Endothelial cell of umbilical vein (primary cell): ENCODE data around the gene SLC9A9. TPM values are rescaled to one million over a fixed set of nuclear protein-coding genes. Genes with fewer than 3 reads are reported as not detected.

Experiments
- BruUV-seq: library from RNA; stranded (reverse); fragments of 400-500 nt; replicated peaks from 2 replicates; lab custom pipeline; 2021; lab: Mats Ljungman, UMichigan
- CTCF ChIA-PET: fragments of 300-600, 350-600 bp; sonication (Branson Sonifier 250); formaldehyde crosslinking; loops from one replicate; lab custom pipeline; 2021; ENCODE audit warnings: antibody characterized with exemption, inconsistent platforms; lab: Charles Lee
- POLR2A ChIA-PET: fragments of 300-600, 350-600 bp; sonication (Branson Sonifier 250); formaldehyde crosslinking; loops from one replicate; lab custom pipeline; 2021; ENCODE audit warnings: antibody characterized with exemption, inconsistent platforms; lab: Charles Lee
- DNase-seq: peaks from one replicate; pipeline ENCODE4 v3.0.0-alpha.2; 2011; ENCODE audit warnings: low read depth, low spot score
- FAIRE-seq: peaks from 2 replicates; lab custom pipeline; 2011; peaks lifted over from hg19 to GRCh38; lab: Jason Lieb, UNC
- H2AFZ ChIP-seq: 2 replicates; pipeline ENCODE4 v1.6.0; 2012; ENCODE audit warnings: low read depth, low read length, control low read depth, inconsistent platforms
- H3K27ac ChIP-seq: 2 replicates; pipeline ENCODE4 v1.5.1; 2011; ENCODE audit warnings: low read depth, mild to moderate bottlenecking, control low read depth, low read length, moderate library complexity; ENCODE audit not compliant: insufficient read depth
- H3K27me3 ChIP-seq, 2 experiments: 2 replicates each; pipeline versions ENCODE4 v1.6.0 to v1.6.1; 2011; ENCODE audit warnings: low read length in 2 of 2, mixed read lengths in 1 of 2; ENCODE audit not compliant: control insufficient read depth in 2 of 2, insufficient read depth in 2 of 2
- H3K36me3 ChIP-seq, 2 experiments: 2 replicates in 1 of 2; 3 replicates in 1 of 2; pipeline ENCODE4 v1.5.1; 2011; ENCODE audit warnings: low read length in 2 of 2, mild to moderate bottlenecking in 1 of 2, moderate library complexity in 1 of 2; ENCODE audit not compliant: control insufficient read depth in 2 of 2, insufficient read depth in 2 of 2; ENCODE audit errors: extremely low read depth in 1 of 2
- H3K4me1 ChIP-seq: 3 replicates; pipeline ENCODE4 v1.5.1; 2011; ENCODE audit warnings: mild to moderate bottlenecking, low read length; ENCODE audit not compliant: control insufficient read depth, insufficient read depth; ENCODE audit errors: extremely low read depth
- H3K4me2 ChIP-seq: 2 replicates; pipeline ENCODE4 v1.6.1; 2011; ENCODE audit warnings: low read length, control low read depth, mixed read lengths; ENCODE audit not compliant: insufficient read depth
- H3K4me3 ChIP-seq, 3 experiments: fragments of 200-600 bp in 1 of 3; sonication (generic), shearing (Covaris generic) in 1 of 3; replicated peaks in 1 of 3; 2 replicates each; pipeline ENCODE4 v1.5.1; 2011 to 2016; ENCODE audit warnings: control low read depth in 3 of 3, low read length in 3 of 3, mild to moderate bottlenecking in 2 of 3, inconsistent platforms in 1 of 3, low read depth in 1 of 3, moderate library complexity in 1 of 3; ENCODE audit not compliant: insufficient read depth in 1 of 3
- H3K79me2 ChIP-seq: 2 replicates; pipeline ENCODE4 v1.6.0; 2012; ENCODE audit warnings: low read length, inconsistent platforms; ENCODE audit not compliant: control insufficient read depth, insufficient read depth
- H3K9ac ChIP-seq: replicated peaks from 2 replicates; pipeline ENCODE3; 2011; ENCODE audit warnings: low read length, control low read depth; ENCODE audit not compliant: insufficient read depth; ENCODE audit errors: extremely low read depth
- H3K9me1 ChIP-seq: replicated peaks from 3 replicates; pipeline ENCODE4 v1.6.0; 2011; ENCODE audit warnings: mild to moderate bottlenecking, low read length; ENCODE audit not compliant: control insufficient read depth, insufficient read depth; ENCODE audit errors: extremely low read depth
- H3K9me3 ChIP-seq: replicated peaks from 2 replicates; pipeline ENCODE4 v1.5.1; 2012; ENCODE audit warnings: low read length, inconsistent platforms; ENCODE audit not compliant: control insufficient read depth, insufficient read depth
- H4K20me1 ChIP-seq: replicated peaks from 2 replicates; pipeline ENCODE3; 2011; ENCODE audit warnings: mild to moderate bottlenecking, low read length; ENCODE audit not compliant: control insufficient read depth, insufficient read depth; ENCODE audit errors: extremely low read depth
- CTCF ChIP-seq, 2 donors: IDR thresholded peaks; 1 replicate in 1 of 2; 2 replicates in 1 of 2; pipeline ENCODE4 v1.5.1; 2011; ENCODE audit warnings: low read length in 2 of 2, mild to moderate bottlenecking in 2 of 2, moderate library complexity in 2 of 2, control low read depth in 1 of 2, inconsistent platforms in 1 of 2, low read depth in 1 of 2; ENCODE audit not compliant: insufficient read depth in 1 of 2; ENCODE audit errors: extremely low read depth in 1 of 2
- EZH2 ChIP-seq: IDR thresholded peaks from 2 replicates; pipeline ENCODE4 v1.6.1; 2012; ENCODE audit warnings: borderline replicate concordance, low read depth, mild to moderate bottlenecking, moderate library complexity, low read length, inconsistent platforms; ENCODE audit not compliant: severe bottlenecking
- FOS ChIP-seq: IDR thresholded peaks from 2 replicates; pipeline ENCODE4 v1.6.1; 2011; ENCODE audit warnings: mild to moderate bottlenecking, low read length, moderate library complexity, borderline replicate concordance; ENCODE audit not compliant: insufficient read depth
- GATA2 ChIP-seq: IDR thresholded peaks from 2 replicates; pipeline ENCODE4 v1.7.0; 2011; ENCODE audit warnings: low read depth, mild to moderate bottlenecking, moderate library complexity, mixed read lengths, low read length; ENCODE audit not compliant: insufficient read length, insufficient read depth
- JUN ChIP-seq: IDR thresholded peaks from 2 replicates; pipeline ENCODE4 v1.6.1; 2011; ENCODE audit warnings: borderline replicate concordance, low read depth; ENCODE audit not compliant: insufficient read length, insufficient read depth
- MYC ChIP-seq: IDR thresholded peaks from one replicate; pipeline ENCODE4 v1.6.1; 2011; ENCODE audit warnings: mild to moderate bottlenecking, low read depth, low read length
- POLR2A ChIP-seq: IDR thresholded peaks from 2 replicates; pipeline ENCODE4 v1.6.1; 2012; ENCODE audit warnings: low read depth, mild to moderate bottlenecking, control low read depth, low read length
- POLR2AphosphoS5 ChIP-seq: IDR thresholded peaks from 2 replicates; pipeline ENCODE4 v1.6.1; 2012; ENCODE audit warnings: low read depth, mild to moderate bottlenecking, control low read depth, low read length, moderate library complexity; ENCODE audit not compliant: insufficient read depth
- dilution Hi-C: fragments of 300-500 bp; cut with MboI; formaldehyde crosslinking; loops from one replicate; pipeline ENCODE4 v1.15.0; 2019; ENCODE audit warnings: low sequenced_read_pairs; ENCODE audit not compliant: extremely low pct_ligation_motif_present
- intact Hi-C: fragments of 100-400 bp; cut with micrococcal nuclease; formaldehyde crosslinking; loops from one replicate; pipeline ENCODE4 v1.10.0; 2022
- polyA plus RNA-seq, 4 experiments: library from polyadenylated mRNA; depleted of rRNA in 3 of 4; stranded (reverse) in 3 of 4; unstranded in 1 of 4; fragments of >200 nt; gene quantifications; 2 replicates each; pipeline versions ENCODE4 v1.2.1 to v1.2.3, GENCODE V29; 2011 to 2012; ENCODE audit warnings: missing spikeins in 1 of 4
- total RNA-seq: library from RNA; stranded (reverse); gene quantifications from 2 replicates; pipeline ENCODE4 v1.2.3, GENCODE V29; 2021
- TF ChIP-seq, protein P1 (sequence below): IDR thresholded peaks from 2 replicates; pipeline ENCODE4 v1.6.1; 2011; ENCODE audit not compliant: insufficient read depth, insufficient read length

Gene SLC9A9
- total and polyA plus RNA-seq, 2 donors (not counting 3 experiments of a cell fraction or from before 2014, with no cell fraction given), result 1.5 to 1.8 TPM

- CTCF ChIA-PET, result interaction anchor here (0.6 to 1.2 kb wide), 2 partner anchors 14 to 237 kb away, joined by 3 read pairs; no protein-coding TSS in a partner anchor
- no peak for FAIRE-seq
- no TSS peak for BruUV-seq
Measured at GRCh38 chr3:143476965-143477640, 371.2 kb downstream of the SLC9A9 start.

More at GRCh38 chr3:143476965-143477640, 371.2 kb downstream of the SLC9A9 start:
- Histone ChIP-seq H3K4me3 (no peak overlapping the region), H2AFZ (no peak overlapping the region), H3K36me3 (no peaks in the 10 kb centered on the region), H3K79me2 (no peaks in the 10 kb centered on the region), H3K9me1 (no peaks in the 10 kb centered on the region), H3K9me3 (no peaks in the 10 kb centered on the region), H3K9ac (no peak overlapping the region), H3K4me2 (no peak overlapping the region), H4K20me1 (no peaks in the 10 kb centered on the region), H3K27ac (no peak overlapping the region), H3K27me3 (no peaks in the 10 kb centered on the region), H3K4me1 (peaks cover 3% of the 10 kb centered on the region)
- TF ChIP-seq, protein P1, sequence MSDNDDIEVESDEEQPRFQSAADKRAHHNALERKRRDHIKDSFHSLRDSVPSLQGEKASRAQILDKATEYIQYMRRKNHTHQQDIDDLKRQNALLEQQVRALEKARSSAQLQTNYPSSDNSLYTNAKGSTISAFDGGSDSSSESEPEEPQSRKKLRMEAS, result no peak
- TF ChIP-seq POLR2AphosphoS5 (no peak), EZH2 (no peak), POLR2A (no peak), GATA2 (no peak), FOS (no peak), CTCF (IDR thresholded peaks at IDR 0.05; ENCODE audit: extremely low read depth in 1 of 2, insufficient read depth in 1 of 2, low read depth in 1 of 2, low read length in 2 of 2) (no peak), MYC (no peak), JUN (no peak)
- no peak for DNase-seq
- POLR2A ChIA-PET, result no interaction called here
- dilution Hi-C loops, result no loop called here
- intact Hi-C loops, result no loop called here
